GM12865 (cell line): ENCODE data around the gene RNF130.

ENCODE experiments used
- DNase-seq: peaks from one replicate; pipeline ENCODE4 v3.0.0; 2010; ENCODE audit warnings: low read depth
- H3K4me3 ChIP-seq: 2 replicates; pipeline ENCODE4 v1.5.1; 2011; ENCODE audit warnings: mild to moderate bottlenecking, low read depth, low read length, control low read depth
- CTCF ChIP-seq: IDR thresholded peaks from 2 replicates; pipeline ENCODE4 v1.5.1; 2011; ENCODE audit warnings: low read length, control low read depth, low read depth, inconsistent platforms; ENCODE audit not compliant: insufficient read depth; ENCODE audit errors: missing control alignments

Gene RNF130

DNA sequence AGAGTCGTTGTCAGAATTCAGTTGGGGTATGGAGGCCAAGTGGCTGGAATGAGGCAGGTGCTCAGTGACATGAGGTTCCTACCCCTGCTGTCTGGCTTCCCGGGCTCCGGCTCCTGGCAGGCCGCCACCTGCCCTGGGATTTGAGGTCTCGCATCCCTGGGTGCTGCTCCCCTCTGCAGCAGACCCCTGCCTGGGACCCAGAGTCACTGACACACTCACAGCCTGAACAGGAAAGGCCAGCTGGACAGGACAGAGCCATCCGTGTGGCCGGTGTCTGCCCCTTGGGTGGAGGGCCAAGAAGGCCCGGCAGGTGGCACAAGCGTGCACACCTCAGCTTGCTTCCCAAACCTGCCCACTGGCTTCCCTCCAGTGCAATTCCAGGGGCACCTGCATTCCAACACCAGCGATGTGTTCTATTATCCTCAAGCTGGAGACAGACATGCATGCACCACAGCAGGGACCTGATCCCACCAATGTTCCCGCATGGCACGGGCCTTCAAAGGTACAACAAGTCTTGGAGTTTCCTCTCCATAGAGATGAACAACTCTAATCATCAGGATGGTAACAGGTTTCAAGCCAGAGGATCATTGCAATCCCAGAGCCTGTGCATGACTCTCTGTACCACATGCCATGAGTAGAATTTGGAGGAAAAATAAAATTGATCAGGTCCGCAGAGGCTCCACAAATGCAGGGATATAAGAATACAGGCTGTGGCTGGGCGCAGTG lies 45.6 kb upstream of the RNF130 start:
- DNase-seq: no peak
- TF ChIP-seq CTCF: no peak
- H3K4me3 ChIP-seq: no peak overlapping the region

DNA sequence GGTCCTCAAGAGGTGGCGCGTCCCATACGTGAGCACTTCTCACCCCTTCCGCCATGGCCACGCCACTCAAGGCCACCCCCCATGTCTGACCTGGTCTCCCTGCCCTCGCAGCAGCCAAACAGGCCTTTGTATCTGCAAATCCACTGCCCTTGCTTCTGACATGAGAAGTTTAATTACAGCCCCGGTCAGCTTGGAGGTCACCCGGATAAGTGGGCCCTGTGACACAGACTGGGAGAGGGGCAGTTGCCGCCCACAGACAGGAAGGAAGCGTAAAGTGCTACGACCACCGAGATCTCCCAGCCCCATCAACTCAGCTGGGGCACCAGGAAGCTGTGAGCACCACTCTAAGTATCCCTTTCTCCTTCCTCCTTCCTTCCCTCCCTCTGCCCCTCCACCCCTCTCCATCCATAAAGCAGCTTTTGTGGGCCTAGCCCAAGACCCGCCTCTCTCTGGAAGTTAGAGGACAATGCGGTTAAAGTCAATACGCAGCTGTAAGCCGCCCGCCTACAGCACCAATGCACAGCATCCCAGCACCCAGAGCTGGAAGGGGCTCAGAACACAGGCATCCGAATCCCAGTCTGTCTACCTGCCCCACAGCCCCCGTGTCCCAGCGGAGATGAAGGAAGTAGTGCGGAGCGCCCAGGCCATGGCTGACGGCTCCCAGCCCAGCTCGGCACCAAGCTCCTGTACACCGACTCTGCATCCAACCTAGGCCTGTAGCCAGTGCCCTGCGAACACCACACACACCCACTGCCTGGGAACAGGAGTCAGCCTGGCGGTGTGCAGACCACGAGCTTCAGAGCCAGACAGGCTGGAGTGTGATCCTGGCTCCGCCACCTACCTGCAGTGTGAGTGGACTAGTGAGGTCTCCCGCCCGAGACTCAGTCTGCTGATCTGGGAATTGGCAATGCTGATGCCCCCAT lies 44.8 kb upstream of the RNF130 start:
- DNase-seq: no peak
- TF ChIP-seq CTCF: no peak
- H3K4me3 ChIP-seq: no peak overlapping the region

DNA sequence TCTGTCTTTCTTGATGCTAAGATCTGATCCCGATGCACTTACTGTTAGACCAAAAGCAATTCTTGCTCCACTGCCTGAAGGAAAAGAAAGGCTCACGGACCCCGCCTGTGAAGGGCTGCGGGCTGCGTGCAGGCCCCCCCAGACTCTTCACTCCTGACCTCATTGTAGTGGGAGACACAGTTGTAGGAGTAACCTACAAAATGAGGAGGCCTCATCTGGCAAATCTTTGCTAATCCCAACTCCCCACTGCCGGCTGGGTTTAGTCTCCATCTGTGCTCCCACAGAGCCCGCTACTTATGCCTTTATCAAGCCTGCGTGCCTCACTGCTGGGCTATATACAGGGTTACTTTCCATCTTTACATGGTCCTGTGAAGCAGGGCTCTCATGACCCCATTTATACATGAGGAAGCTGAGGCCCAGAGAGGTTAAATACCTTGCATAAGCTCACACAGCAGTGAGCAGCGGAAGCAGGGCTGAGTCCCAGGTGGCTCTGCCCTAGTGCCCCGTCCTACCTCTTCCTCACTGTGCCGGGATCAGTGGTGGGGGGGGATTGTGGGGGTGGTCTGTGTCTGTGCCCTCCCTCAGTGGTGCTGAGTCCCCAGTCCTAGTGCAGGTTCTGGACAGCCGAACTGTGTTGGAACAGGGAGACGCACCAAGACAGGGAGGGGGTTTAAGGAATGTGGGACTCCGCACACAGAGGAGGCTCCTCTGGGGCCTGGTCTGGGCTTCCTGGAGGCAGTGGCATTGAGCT lies 43.9 kb upstream of the RNF130 start:
- TF ChIP-seq CTCF: no peak
- no peak for DNase-seq
- H3K4me3 ChIP-seq: no peak overlapping the region

- no peak for DNase-seq
- TF ChIP-seq CTCF: no peak
- H3K4me3 ChIP-seq: no peak overlapping the region
Measured at GRCh38 chr5:180114304-180115003, 42.9 kb upstream of the RNF130 start.

- TF ChIP-seq CTCF: no peak
- no peak for DNase-seq
- H3K4me3 ChIP-seq: no peak overlapping the region
Measured at GRCh38 chr5:180113660-180114303, 42.2 kb upstream of the RNF130 start.
